ENCODE results near the gene CDK14. TPM values are rescaled to one million over a fixed set of nuclear protein-coding genes. Genes with fewer than 3 reads are reported as not detected.
"Not testable (repeated sequence)": the region's sequence is repeated elsewhere in the genome, so short reads cannot be mapped to it uniquely, and the experiment has no call there.

CDK14 gene
- total RNA-seq, 1 donor: 39.1 TPM

GRCh38 chr7:90625562-90625961 lies 29.4 kb downstream of the CDK14 start:
- Histone ChIP-seq H4K20me1 (ENCODE audit: insufficient read depth, low read length) (peaks cover 5% of the 10 kb centered on the region), H3K4me1 (ENCODE audit: insufficient read depth, low read length) (peaks cover 40% of the 10 kb centered on the region), H3K4me2 (ENCODE audit: insufficient read depth, low read length) (peak overlapping the region; percentile 77), H2AFZ (ENCODE audit: low read length) (no peak overlapping the region), H3K27ac (ENCODE audit: low read depth, low read length) (peak overlapping the region; percentile 32), H3K79me2 (ENCODE audit: insufficient read depth, low read length) (peaks cover 76% of the 10 kb centered on the region), H3K27me3 (ENCODE audit: insufficient read depth, low read length) (no peaks in the 10 kb centered on the region), H3K36me3 (ENCODE audit: insufficient read depth, low read length) (no peaks in the 10 kb centered on the region), H3K4me3 (ENCODE audit: insufficient read depth, low read length) (peak overlapping the region; percentile 49), H3K9me3 (ENCODE audit: low read depth, low read length) (no peaks in the 10 kb centered on the region)
- no peak for DNase-seq (ENCODE audit: insufficient read length, low spot score, missing footprints)
- TF ChIP-seq CTCF (IDR thresholded peaks at IDR 0.05; ENCODE audit: extremely low read depth, low read depth, low read length): no peak

GRCh38 chr7:90626013-90626412 lies 29.9 kb downstream of the CDK14 start:
- Histone ChIP-seq H4K20me1 (ENCODE audit: insufficient read depth, low read length) (peaks cover 5% of the 10 kb centered on the region), H3K4me3 (ENCODE audit: insufficient read depth, low read length) (peak overlapping the region; percentile 49), H3K4me2 (ENCODE audit: insufficient read depth, low read length) (peak overlapping the region; percentile 77), H2AFZ (ENCODE audit: low read length) (no peak overlapping the region), H3K9me3 (ENCODE audit: low read depth, low read length) (no peaks in the 10 kb centered on the region), H3K27ac (ENCODE audit: low read depth, low read length) (peak overlapping the region; percentile 32), H3K27me3 (ENCODE audit: insufficient read depth, low read length) (no peaks in the 10 kb centered on the region), H3K36me3 (ENCODE audit: insufficient read depth, low read length) (no peaks in the 10 kb centered on the region), H3K4me1 (ENCODE audit: insufficient read depth, low read length) (peaks cover 40% of the 10 kb centered on the region), H3K79me2 (ENCODE audit: insufficient read depth, low read length) (peaks cover 74% of the 10 kb centered on the region)
- TF ChIP-seq CTCF (IDR thresholded peaks at IDR 0.05; ENCODE audit: extremely low read depth, low read depth, low read length): no peak
- peak; percentile 75 for DNase-seq (ENCODE audit: insufficient read length, low spot score, missing footprints)

- Histone ChIP-seq H3K36me3 (ENCODE audit: insufficient read depth, low read length) (no peaks in the 10 kb centered on the region), H3K27ac (ENCODE audit: low read depth, low read length) (no peak overlapping the region), H3K27me3 (ENCODE audit: insufficient read depth, low read length) (no peaks in the 10 kb centered on the region), H3K9me3 (ENCODE audit: low read depth, low read length) (no peaks in the 10 kb centered on the region), H3K79me2 (ENCODE audit: insufficient read depth, low read length) (peaks cover 58% of the 10 kb centered on the region), H3K4me1 (ENCODE audit: insufficient read depth, low read length) (peaks cover 20% of the 10 kb centered on the region), H3K4me2 (ENCODE audit: insufficient read depth, low read length) (no peak overlapping the region), H3K4me3 (ENCODE audit: insufficient read depth, low read length) (no peak overlapping the region), H4K20me1 (ENCODE audit: insufficient read depth, low read length) (peaks cover 5% of the 10 kb centered on the region), H2AFZ (ENCODE audit: low read length) (no peak overlapping the region)
- TF ChIP-seq CTCF (IDR thresholded peaks at IDR 0.05; ENCODE audit: extremely low read depth, low read depth, low read length): peak; percentile 72
- peak; percentile 69 for DNase-seq (ENCODE audit: insufficient read length, low spot score, missing footprints)
Observed at GRCh38 chr7:90629297-90629918, 33.3 kb downstream of the CDK14 start.

GRCh38 chr7:90631502-90631901 lies 35.4 kb downstream of the CDK14 start:
- TF ChIP-seq CTCF (IDR thresholded peaks at IDR 0.05; ENCODE audit: extremely low read depth, low read depth, low read length): no peak
- Histone ChIP-seq H3K4me2 (ENCODE audit: insufficient read depth, low read length) (no peak overlapping the region), H3K36me3 (ENCODE audit: insufficient read depth, low read length) (no peaks in the 10 kb centered on the region), H3K4me3 (ENCODE audit: insufficient read depth, low read length) (no peak overlapping the region), H3K4me1 (ENCODE audit: insufficient read depth, low read length) (no peaks in the 10 kb centered on the region), H2AFZ (ENCODE audit: low read length) (no peak overlapping the region), H3K9me3 (ENCODE audit: low read depth, low read length) (no peaks in the 10 kb centered on the region), H4K20me1 (ENCODE audit: insufficient read depth, low read length) (peaks cover 5% of the 10 kb centered on the region), H3K27ac (ENCODE audit: low read depth, low read length) (no peak overlapping the region), H3K27me3 (ENCODE audit: insufficient read depth, low read length) (no peaks in the 10 kb centered on the region), H3K79me2 (ENCODE audit: insufficient read depth, low read length) (peaks cover 47% of the 10 kb centered on the region)
- DNase-seq (ENCODE audit: insufficient read length, low spot score, missing footprints): no peak

GRCh38 chr7:90639683-90640082 lies 43.6 kb downstream of the CDK14 start:
- H2AFZ ChIP-seq (ENCODE audit: low read length); H3K4me1 ChIP-seq (ENCODE audit: insufficient read depth, low read length); H3K4me3 ChIP-seq (ENCODE audit: insufficient read depth, low read length); H3K27ac ChIP-seq (ENCODE audit: low read depth, low read length); H3K27me3 ChIP-seq (ENCODE audit: insufficient read depth, low read length); H3K36me3 ChIP-seq (ENCODE audit: insufficient read depth, low read length); H3K4me2 ChIP-seq (ENCODE audit: insufficient read depth, low read length); DNase-seq (ENCODE audit: insufficient read length, low spot score, missing footprints); H4K20me1 ChIP-seq (ENCODE audit: insufficient read depth, low read length); H3K9me3 ChIP-seq (ENCODE audit: low read depth, low read length): not testable (repeated sequence)
- peaks cover 36% of the 10 kb centered on the region for H3K79me2 ChIP-seq (ENCODE audit: insufficient read depth, low read length)
